ENCODE data around the gene UBC.
A peak's percentile ranks its signal among the peaks of the same experiment; 100 is the strongest.
"Not testable (repeated sequence)": the region's sequence is repeated elsewhere in the genome, so short reads cannot be mapped to it uniquely, and the experiment has no call there.

The UBC gene

DNA sequence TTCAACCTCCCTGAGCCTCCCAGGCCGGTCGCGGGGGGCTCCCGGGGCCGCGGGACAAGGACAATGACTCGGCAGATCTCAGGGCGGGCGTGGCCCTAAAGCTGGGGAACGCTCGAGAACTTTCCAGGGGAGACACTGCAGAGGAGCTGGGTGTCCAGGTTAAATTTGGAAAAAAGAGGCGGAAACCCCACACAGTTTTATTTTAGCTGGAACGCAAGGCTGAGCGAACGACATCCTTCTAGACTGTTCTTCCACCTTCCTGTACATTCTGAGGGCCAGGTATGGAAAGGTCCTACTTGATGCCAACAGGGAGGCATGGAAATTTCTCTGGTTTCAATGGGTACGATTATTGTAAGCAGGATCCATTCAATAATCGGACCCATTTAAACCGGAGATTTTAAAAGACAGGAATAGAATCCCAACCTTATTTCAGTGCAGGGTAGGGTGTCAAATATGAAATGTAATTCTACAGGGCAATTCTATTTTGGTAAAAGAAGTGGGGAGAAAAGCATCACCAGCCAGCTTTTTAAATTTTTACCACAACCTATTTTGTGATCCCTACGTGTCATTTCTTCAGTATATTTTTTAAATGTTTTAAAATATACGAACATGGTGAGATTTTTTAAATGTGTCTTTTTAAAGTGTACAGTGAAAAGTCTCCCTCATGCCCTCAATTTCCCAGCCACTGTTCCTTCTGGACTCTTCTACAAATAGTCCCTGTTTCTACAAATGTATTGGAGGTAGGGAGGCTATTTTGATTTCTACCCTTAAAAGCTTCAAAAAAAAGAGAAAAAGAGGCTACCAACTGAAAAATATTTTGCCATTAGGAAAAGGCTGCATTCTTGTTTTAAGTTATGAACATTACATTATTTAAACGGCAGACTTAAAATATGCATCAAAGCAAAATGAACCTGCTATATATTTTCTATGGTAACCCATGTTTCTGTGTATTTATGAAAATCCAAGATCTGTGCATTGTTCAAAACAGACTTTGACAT is 1.1 kb upstream of the UBC start:
- DNase-seq (ENCODE audit: low spot score), result peak; percentile 70

DNA sequence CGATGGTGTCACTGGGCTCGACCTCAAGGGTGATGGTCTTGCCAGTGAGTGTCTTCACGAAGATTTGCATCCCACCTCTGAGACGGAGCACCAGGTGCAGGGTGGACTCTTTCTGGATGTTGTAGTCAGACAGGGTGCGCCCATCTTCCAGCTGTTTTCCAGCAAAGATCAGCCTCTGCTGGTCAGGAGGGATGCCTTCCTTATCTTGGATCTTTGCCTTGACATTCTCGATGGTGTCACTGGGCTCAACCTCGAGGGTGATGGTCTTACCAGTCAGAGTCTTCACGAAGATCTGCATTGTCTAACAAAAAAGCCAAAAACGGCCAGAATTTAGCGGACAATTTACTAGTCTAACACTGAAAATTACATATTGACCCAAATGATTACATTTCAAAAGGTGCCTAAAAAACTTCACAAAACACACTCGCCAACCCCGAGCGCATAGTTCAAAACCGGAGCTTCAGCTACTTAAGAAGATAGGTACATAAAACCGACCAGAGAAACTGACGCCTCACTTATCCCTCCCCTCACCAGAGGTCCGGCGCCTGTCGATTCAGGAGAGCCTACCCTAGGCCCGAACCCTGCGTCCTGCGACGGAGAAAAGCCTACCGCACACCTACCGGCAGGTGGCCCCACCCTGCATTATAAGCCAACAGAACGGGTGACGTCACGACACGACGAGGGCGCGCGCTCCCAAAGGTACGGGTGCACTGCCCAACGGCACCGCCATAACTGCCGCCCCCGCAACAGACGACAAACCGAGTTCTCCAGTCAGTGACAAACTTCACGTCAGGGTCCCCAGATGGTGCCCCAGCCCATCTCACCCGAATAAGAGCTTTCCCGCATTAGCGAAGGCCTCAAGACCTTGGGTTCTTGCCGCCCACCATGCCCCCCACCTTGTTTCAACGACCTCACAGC is 717 bp downstream of the UBC start:
- peak; percentile 86 for DNase-seq (ENCODE audit: low spot score)

DNA sequence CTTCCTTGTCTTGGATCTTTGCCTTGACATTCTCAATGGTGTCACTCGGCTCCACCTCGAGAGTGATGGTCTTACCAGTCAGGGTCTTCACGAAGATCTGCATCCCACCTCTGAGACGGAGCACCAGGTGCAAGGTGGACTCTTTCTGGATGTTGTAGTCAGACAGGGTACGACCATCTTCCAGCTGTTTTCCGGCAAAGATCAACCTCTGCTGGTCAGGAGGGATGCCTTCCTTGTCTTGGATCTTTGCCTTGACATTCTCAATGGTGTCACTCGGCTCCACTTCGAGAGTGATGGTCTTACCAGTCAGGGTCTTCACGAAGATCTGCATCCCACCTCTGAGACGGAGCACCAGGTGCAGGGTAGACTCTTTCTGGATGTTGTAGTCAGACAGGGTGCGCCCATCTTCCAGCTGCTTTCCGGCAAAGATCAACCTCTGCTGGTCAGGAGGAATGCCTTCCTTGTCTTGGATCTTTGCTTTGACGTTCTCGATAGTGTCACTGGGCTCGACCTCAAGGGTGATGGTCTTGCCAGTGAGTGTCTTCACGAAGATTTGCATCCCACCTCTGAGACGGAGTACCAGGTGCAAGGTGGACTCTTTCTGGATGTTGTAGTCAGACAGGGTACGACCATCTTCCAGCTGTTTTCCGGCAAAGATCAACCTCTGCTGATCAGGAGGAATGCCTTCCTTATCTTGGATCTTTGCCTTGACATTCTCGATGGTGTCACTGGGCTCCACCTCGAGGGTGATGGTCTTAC is 1.7 kb downstream of the UBC start:
- DNase-seq (ENCODE audit: low spot score), result not testable (repeated sequence)

DNA sequence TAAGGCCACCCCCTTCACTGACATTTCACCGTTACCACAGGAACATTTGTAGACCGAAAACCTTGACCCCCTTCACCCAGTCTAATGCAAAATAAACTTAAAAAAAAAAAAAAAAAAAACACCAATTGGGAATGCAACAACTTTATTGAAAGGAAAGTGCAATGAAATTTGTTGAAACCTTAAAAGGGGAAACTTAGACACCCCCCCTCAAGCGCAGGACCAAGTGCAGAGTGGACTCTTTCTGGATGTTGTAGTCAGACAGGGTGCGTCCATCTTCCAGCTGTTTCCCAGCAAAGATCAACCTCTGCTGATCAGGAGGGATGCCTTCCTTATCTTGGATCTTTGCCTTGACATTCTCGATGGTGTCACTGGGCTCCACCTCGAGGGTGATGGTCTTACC is 2.9 kb downstream of the UBC start:
- not testable (repeated sequence) for DNase-seq (ENCODE audit: low spot score)

DNA sequence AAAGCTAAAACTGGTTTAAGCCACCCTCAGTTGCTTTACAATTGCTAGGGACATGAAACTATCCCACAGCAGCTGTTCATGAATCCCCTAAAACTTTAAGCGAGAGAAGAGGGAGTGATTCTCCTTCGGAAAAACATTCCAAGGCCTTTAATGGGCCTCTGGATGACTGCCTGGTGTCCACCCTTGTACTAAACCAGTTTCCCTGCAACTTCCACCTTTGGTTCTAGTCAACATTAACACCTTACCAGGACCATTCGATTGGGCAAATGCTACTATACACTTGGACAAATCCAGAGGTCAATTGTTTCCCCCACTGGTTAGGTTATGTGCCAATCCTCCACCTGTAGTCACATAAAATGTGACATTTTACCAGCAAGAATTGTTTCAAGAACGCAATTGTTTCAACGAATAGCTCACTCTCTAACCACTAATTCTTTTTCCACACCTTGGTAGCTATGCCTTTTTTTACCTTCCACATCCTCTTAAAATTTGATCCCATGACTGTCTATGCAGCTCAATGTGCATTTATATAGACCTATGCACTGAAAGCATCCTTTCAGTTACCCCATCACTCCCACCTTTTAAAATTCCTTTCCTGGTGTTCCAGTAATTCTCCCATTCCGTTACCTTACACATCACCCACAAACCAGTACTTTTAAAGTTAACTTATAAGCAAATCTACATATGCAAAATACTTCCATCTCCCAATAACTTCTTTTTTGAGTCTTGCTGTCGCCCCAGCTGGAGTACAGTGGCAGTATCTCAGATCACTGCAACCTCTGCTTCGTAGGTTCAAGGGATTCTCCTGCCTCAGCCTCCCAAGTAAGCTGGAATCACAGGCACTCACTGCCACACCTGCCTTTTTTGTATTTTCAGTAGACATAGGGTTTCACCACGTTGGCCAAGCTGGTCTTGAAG is 3.6 kb downstream of the UBC start:
- DNase-seq (ENCODE audit: low spot score), result peak; percentile 65

DNA sequence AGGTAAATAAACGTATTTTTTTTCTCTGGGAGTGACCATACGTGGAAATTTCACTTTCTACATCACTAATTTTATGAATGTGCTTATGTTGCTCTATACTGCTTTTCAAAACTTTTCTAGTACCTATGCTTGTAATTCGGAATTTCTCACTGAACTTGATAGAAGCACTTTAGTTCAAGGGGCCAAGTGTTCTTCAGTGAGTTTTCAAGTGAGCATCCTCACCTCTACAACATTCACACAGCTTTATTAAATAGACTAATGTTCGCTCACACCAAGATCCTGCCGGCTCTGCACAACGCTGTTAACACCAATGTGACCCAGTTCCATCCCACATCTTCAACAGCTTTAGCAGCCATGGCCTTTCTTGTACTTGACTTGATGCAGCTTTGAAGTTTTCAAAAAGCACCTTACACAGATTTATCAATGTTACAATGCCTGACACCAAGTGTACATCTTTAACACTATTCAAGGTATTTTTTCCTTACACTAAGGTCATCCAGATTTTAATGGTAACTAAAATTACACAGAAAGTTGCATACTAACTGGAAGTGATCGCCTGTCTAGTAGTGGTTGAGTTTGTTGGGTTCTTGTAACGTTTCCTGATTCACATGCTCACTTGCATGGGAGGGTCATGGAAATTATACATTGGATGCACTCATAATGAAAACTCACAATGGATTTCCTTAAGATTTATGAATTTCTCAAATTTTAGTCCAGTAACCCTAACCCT is 4.5 kb downstream of the UBC start:
- DNase-seq (ENCODE audit: low spot score), result peak; percentile 82

DNA sequence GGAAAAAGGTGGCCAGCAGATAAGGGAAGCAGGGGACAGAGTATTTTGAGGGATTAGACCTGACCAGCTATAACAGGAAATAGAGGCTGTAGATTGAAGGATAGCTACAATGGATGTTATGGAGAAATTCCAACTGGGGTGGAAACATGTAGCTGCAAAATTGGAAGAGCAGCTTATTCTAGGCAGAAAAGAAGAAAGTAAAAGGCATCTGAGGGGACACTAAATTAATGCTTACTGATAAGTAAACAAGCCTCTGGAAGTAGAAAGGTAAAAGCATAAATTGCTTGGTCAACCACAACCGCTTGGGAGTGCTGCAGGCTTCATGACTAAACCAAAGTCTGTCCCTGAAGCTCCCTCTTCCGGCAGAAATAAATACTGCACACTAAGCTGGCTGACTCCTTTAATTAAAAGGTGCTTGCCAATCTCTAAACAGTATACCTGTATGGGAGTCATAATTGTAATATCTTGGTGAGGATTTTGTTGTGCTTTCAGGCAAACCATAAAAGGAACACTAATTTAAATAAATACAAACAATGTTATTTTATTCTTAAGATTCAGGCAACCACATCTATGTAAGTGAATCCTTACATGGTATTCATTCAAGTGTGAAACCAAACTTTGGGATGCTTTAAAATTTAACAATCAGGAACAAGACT is 7.7 kb downstream of the UBC start:
- peak; percentile 98 for DNase-seq (ENCODE audit: low spot score)

DNA sequence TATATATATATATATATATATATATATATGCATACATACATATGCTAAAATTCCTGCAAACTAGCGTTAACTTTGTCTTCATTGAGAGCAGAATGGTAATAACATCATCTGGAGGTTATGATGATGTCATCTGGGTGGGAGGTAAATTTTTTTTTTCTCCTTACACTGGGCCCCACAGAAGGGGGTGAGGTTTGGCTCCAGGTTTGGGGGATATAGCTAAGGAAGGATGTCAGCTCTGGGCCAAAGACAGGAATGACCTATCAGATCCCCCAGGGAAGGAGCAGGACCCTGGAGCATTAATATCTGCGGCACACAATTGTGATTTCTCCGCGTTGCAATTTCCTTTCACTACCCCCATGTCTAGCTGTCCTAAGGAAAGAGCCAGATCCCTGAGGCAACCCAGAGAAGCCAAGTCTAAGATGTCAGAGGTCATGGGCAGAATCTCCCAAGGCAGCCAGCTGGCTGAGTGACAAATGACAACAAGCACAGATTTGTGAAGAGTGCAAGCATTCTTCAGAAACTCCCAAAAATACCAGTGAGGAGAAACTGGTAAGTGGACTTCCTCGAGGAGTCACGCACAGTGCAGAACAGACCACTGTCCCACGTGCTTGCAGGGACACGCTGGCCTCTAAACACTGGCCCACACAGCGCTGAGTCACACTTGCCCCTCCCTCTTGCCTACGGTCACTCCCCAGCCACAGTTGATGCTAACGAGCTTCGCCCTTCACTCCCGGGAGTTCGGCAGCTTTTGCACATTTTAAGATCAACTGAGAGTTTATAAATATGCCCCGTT is 9.9 kb downstream of the UBC start:
- DNase-seq (ENCODE audit: low spot score), result peak; percentile 46

DNA sequence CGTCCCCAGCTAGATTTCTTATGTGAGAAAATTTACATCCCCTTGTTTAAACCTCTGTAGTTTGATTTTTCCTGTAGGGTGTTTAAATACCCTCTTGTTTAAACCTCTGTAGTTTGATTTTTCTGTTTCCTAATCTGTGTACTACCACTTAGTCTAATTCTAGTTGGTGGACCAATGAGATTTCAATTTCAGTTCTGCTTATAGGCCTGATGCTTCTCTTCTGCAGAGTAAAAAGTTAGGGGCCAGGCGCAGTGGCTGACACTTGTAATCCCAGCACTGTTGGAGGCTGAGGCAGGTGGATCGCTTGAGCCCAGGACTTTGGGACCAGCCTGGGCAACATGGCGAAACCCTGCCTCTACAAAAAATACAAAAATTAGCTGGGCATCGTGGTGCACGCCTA is 11.5 kb downstream of the UBC start:
- DNase-seq (ENCODE audit: low spot score), result no peak

DNA sequence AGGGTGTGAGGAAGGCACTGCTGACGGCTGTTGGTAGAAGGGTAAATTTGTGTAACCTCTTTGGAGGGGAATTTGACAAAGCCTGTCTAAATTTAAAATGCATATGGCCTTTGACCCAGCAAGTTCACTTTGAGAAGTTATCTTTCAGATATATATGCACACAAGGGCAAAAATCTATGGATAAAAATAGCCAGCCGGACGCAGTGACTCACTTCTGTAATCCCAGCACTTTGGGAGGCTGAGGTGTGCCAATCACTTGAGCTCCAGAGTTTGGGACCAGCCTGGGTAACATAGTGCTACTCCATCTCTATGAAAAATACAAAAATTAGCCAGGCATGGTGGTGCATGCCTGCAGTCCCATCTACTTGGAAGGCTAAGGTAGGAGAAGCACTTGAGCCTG is 13.4 kb downstream of the UBC start:
- DNase-seq (ENCODE audit: low spot score), result no peak

DNA sequence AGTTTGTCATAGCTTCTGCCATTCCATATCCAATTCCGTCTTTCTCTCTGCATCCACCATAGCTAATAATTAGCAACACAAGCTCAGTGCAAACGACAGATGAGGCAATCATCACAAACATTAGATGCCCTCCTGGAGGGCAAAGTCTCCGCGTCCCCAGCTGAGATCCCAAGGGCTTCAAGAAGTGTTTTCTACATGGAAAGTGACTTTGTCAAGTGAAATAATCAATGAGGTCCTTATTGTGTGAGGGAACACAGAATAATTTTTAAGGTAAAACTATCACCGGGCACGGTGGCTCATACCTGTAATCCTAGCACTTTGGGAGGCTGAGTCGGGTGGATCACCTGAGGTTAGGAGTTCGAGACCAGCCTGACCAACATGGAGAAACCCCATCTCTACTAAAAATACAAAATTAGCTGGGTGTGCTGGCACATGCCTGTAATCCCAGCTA is 14.1 kb downstream of the UBC start:
- DNase-seq (ENCODE audit: low spot score), result not testable (repeated sequence)

DNA sequence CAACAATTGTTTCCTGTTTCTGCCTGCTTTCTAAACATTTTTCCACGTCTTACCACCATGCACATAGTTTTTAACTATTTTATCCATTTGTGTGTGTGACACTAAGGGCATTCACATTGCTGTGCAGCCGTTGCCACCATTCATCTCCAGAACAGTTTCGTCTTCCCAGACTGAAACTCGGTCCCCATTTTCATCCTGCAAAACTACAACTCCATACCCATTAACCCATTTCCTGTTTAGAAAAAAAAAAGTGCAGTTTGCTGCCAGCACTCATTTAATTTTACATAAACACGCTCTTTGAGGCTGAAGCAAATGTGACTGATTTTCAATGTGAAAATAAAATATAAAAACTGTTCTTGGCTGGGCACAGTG is 15.5 kb downstream of the UBC start:
- no peak for DNase-seq (ENCODE audit: low spot score)

DNA sequence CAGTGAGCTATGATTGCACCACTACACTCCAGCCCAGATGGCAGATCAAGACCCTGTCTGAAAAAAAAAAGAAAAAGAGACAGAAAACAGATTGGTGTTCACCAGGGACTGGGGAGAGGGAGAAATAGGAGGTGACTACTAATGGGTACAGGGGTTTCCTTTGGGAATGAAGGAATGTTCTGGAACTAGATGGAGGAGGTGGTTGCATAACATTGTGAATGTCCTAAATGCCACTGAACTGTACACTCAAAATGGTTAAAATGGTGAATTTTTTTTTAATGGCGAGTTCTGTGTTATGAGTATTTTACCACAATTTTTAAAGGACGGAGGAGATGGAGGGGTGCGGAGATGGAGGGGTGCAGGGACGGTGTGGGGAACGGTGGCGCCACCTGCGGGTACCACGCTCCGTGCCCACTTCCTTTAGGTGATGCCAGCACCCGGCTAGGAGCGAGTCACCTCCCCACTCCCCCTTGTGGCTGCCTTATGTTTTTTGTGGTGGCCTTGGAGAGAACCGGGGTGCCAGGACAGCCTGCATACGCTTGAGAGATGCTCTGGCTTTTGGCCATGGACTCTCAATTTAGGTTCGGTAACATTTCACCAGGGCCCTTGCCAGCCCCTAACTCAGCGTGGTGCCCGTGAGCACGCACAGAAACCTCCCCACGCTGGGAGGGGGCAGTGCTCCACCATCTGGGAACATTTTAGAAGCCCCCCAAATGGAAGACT is 16.1 kb downstream of the UBC start:
- DNase-seq (ENCODE audit: low spot score), result peak; percentile 90

DNA sequence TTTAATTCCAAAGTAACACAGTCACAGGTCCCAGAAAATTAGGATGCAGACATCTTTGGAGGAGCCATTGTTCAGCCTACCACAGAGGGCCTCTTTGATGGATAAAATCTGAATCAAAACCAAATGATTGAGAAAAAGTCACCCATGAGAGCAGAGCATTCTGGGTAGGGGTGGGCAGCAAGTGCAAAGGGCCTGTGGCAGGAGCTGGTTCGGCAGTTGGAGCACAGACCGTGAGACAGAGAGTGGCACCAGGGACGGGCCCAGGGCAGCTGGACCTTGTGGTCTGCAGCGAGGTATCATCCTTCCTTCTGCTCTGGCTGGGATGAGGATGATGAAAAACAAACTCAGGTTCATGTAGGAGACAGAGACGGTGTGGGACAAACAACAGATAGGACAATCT is 18.0 kb downstream of the UBC start:
- DNase-seq (ENCODE audit: low spot score), result no peak

DNA sequence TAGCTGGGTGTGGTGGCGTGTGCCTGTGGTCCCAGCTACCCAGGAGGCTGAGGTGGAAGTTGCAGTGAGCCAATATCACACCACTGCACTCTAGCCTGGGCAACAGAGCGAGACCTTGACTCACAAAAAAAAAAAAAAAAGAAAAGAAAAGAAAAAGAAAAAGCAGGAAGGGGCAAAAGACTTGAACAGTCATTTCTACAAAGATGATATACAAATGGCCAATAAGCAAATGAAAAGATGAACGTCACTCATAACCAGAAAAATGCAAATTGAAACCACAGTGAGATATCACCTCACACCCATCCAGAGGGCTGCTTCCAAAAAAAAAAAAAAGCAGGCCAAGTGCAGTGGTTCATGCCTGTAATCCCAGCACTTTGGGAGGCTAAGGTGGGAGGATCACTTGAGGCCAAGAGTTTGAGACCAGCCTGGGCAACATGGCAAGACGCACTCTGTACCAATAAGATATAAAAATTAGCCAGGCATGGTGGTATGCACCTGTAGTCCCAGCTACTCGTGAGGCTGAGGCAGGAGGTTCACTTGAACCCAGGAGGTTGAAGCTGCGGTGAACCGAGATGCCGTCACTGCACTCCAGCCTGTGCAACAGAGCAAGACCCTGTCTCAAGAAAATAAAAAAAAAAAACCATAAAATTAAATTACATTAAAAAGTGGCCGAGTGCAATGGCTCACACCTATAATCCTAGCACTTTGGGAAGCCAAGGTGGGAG is 20.5 kb downstream of the UBC start:
- no peak for DNase-seq (ENCODE audit: low spot score)

DNA sequence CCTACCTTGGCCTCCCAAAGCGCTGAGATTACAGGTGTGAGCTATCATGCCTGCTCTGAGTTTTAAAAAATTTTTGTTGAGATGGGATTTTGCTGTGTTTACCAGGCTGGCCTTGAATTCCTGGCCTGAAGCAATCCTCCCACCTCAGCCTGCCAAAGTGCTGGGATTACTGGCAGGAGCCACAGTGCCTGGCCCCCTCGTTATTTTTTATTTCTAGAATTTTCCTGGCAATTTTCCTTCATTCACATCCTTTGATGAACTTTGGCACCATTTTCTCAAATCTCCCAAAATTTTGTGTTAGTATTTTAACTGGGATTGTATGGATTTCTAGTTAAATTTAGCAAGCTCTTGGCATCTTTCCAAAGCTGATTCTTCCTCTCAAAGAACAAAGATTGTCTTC is 26.2 kb downstream of the UBC start:
- DNase-seq (ENCODE audit: low spot score), result no peak

DNA sequence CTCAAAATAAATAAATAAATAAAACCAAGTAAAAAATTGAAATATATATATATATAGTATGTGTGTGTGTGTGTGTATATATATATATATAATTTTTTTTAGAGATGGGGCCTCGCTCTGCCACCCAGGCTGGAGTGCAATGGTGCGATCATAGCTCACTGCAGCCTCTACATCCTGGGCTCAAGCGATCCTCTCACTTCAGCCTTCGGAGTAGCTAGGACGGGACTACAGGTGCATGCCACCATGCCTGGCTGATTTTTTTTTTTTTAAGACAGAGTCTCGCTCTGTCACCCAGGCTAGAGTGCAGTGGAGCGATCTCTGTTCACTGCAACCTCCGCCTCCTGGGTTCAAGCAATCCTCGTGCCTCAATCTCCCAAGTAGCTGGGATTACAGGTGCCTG is 26.7 kb downstream of the UBC start:
- not testable (repeated sequence) for DNase-seq (ENCODE audit: low spot score)

All from cerebellar cortex (tissue), 1 donor.